Brain pericyte (primary cell): ENCODE measurements around the gene SENP6.

ENCODE experiments used
- DNase-seq: peaks from one replicate; pipeline ENCODE4 v3.0.0-alpha.2; 2012; ENCODE audit warnings: low read depth, low spot score

The SENP6 gene

DNA sequence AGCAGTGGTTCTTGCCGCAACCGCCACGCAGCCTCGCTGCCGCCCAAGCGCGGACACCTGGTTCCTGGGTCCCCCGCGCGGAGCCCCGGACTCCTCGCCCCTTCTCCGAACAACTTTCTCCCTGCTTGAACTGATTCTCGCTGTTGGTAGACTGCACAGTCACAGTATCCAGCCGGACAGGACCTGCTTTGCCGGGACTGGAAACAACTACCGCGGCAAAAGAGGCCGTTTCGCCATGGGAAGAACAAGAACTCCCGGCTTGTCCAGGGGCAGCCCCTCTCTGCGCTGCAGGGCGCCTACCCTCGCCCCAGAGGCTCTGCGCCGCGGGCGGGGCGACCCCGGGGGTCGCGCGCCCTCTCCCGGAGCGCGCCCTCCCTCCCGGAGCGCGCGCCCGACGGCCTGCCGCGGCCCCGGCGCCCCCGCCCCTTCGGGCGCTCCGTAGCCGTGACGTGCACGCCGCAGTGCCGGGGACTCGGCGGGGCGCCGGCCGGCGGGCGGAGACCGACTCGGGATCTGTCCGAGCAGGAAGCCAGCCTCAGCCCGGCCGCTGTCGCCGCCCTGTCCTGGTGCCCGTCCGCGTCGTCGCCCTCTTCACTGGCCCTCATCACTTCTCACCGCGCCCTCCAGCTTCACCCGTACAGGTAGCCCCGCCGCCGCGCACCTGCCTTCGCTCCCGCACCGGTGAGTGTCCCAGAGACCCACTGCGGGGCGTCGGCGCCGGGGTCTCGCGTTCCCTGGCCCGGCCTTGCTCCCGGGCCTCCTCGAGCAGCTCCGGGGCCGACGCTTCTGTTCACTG is 147.3 kb downstream of the SENP6 start, which contains the start of gene MYO6:
MYO6 (plus strand) TSS at position 497 of the 796 bp plus-strand sequence. CDS start 68,309 bp downstream, outside the sequence.
- no peak for DNase-seq

DNA sequence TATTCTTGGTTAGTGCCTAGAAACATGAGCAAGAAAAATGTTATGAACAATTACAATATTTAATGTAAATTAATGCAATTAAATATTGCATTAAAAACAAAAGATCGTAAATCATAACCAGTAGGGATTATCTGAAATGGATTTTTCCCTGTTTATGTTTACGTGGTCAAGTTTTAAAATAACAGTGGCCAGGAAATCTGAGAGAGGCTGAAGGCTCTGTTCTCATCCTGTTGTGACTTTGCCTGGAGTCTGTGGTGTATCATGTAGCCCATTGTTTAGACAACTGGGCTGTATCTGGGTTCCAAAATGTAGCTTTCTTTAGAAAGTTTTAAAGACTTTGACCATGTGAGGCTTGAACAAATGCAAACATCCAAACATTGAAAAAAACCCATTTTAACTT is 149.8 kb downstream of the SENP6 start:
- DNase-seq, result no peak

DNA sequence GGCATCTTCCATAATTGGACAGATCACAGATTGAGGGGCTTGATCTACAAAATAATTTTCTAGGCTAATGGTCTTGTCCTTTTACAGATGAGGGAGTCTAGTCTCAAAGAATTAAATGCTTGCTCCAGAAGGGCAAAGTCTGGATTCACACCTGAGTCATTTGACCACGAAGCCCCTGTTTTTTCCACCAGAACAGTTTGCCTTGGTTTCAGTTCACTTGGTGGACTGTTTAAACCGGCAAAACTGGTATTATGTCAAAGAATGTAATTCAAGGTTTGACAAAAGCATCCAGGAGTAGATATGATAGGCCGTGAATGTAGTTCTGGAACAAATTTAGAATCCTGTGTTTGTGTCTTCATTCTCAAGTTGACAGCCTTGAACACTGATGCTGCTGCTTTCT is 150.7 kb downstream of the SENP6 start:
- DNase-seq, result no peak

DNA sequence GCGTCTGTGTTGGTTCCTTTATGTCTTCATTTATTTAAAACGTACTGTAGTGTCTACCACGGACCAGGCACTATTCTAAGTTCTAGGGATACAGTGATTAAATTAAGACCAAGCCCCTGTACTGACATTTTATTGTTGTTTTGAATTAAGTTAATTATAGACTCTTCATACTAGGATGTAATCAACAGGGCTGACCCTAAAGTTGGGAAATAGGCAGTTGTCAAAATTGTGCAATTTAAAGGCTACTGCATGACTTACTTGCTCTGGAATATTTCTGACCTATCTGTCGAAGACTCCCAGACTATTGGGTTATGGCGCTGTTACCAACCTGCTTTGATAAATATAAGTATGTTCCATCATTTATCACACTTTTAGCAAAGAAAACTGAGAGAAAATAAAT is 154.0 kb downstream of the SENP6 start:
- no peak for DNase-seq

DNA sequence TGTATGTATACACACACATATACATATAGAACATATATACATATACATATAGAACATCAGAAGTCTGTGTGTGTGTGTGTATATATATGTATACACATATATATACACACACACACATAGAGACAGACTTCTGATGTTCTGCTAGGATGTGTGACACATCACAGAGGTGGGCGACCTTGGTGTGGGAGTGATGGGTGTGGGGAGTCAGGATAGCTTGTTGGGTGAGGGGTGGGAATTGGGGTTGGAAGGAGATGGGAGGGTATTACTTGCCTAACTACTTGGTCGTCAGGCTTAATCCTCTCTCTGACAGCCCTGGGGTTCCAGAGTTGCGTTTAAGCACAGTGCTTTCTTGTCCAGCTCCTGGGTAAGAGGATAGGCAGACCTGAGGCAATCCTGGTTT is 155.6 kb downstream of the SENP6 start:
- no peak for DNase-seq

DNA sequence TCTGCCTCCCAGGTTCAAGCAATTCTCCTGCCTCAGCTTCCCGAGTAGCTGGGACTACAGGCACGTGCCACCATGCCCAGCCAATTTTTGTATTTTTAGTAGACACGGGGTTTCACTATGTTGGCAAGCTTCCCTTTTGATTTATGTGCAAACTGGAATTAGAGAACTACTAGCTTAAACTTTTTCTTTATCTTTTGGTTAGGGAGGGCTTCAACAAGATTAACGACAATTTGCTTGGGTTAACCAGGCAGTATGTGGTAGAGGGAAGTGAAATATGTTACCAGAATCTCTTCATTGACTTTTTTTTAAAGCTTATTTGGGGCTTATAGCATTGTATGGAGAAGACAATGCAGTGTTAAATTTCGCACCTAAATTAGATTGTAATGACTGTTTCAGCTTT is 156.4 kb downstream of the SENP6 start:
- no peak for DNase-seq

DNA sequence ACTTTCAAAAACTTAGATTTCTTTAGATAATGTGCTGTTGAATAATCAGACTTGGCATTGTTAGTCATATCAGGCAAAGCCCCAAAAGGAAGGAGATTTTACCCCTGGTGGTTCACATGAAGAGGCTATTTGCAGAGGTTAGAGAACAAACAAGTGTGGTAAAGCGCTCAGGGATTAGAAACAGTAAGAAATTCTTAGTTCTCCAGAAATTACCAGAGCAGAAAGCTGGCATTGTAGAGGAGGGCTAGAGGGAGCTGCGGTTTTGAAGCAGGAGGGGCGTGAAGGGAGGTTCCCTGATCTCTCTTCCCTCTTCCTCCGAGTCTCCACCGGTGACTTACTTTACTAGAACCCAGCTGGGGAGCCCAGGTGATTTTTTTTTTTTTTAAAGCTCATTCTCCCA is 157.5 kb downstream of the SENP6 start:
- DNase-seq, result no peak

DNA sequence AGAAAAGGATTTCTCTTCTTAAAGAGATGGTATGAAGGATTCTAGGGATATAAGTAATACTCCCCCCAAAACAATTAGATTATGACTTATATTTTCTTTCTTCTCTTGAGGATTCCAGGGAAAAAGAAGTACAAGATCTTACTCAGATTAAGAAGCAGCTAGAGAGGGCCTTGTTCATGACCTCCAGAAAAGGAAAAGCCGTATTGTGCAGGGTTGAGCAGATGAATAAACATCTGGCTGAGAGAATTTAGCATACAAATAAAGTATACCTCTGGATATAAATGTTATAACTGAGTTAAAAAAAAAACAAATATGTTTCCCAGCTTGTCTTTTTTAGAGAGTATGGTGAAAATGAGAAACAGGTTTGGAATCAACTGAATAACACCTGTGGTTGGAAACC is 158.6 kb downstream of the SENP6 start:
- no peak for DNase-seq

DNA sequence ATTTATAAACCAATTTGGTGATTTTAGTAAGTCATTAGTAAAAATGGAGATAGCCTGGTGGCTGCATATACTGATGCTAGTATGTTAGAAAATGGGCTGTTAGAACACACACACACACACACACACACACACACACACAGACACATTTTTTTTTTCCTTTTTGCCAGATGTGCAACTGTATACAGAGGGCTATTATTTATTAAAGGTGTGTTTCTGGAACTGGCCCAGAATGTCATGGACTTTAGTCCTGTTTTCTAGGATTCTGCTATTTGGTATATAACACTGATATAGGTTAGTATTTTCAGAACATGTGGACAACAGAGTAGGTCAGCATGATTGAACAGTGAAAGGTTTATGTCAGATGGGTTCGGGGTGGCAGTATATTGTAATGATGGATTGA is 159.8 kb downstream of the SENP6 start:
- DNase-seq, result no peak

DNA sequence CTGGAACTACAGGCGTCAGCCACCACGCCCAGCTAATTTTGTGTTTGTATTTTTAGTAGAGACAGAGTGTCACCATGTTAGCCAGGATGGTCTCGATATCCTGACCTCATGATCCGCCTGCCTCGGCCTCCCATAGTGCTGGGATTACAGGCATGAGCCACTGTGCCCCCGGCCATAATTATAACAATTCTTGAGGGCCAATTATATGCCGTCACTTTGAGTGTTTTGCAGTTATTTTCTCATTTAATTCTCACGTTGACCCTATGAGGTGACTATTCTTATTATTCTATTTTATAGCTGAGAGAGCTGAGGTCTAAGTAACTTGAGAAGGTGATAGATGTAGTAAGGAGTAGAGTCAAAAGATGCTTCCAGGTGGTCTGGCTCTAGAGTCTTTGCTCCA is 160.4 kb downstream of the SENP6 start:
- no peak for DNase-seq

DNA sequence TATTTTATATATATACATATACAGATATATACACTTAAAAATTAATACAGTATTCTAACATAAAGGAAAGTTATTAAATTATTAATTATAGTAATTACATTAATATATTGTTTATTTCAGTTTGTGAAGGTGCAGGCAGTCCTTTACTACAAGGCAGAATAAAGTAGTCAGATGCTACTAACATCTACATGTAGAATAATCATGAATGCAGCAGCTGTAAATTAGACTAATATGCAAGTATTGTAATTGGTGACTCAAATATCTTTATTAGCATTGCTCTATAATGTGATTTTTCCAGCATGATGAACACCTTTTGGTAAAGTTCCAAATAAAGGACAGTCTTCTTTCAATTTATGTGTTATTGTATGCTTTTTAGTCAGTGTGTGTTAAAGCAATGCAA is 164.7 kb downstream of the SENP6 start:
- no peak for DNase-seq
